HG03108 (cell line): Measurements from ENCODE around the gene OSBPL10.

ENCODE experiments used
- ATAC-seq: cut with Tn5 transposase; IDR thresholded peaks from one replicate; pipeline ENCODE4 v1.9.1; 2021; ENCODE audit warnings: moderate library complexity; ENCODE audit not compliant: unreplicated experiment

The OSBPL10 gene

GRCh38 chr3:31823184-31823583, 157.9 kb downstream of the OSBPL10 start:
- ATAC-seq: no peak

DNA sequence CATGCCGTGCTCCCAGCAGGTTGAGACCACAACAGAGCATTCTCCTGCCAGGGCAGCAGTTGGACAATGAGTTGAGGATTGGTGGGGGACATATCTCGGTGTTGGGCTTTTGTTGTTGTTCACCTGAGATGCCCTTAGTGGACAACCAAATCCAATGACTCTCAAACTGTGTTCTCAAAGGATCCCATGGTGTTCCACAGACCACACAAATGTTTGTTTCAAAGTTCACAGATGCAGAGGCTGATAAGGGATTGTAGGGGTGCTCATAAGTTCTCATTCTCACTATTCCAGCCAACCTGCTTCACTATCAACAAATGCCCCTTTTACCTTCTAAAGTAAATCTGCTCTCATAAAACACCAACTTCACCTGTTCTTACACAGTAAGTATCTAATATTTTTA, 159.9 kb downstream of the OSBPL10 start:
- ATAC-seq: no peak

- no peak for ATAC-seq
Measured at GRCh38 chr3:31819441-31819840, 161.6 kb downstream of the OSBPL10 start.

DNA sequence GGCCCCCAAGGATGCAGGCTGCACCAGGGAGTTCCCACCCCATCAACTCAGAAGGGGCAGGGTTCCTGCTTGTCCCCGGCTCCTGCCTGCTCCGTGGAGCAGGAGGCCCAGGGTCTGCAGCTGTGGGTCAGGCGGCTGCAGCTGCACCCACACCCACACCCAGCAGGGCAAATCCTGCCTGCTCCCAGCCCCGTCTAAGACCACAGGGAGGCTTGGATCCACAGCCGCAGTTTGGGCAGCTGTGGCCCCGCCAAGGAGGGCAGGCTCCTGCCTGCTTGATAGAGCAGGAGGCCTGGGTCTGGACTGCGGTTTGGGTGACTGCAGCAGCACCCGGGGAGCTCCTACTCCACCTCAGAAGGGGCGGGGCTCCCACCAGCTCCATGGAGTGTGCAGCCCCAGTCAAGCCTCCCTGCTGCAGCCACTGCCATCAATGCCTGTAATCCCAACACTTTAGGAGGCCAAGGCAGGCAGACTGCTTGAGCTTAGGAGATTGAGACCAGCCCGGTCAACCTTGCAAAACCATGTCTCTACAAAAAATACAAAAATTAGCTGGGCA, 163.6 kb downstream of the OSBPL10 start:
- ATAC-seq: no peak

GRCh38 chr3:31815631-31816440, 165.2 kb downstream of the OSBPL10 start:
- ATAC-seq: no peak

- ATAC-seq: no peak
Measured at GRCh38 chr3:31815006-31815405, 166.1 kb downstream of the OSBPL10 start.

GRCh38 chr3:31813686-31814085, 167.4 kb downstream of the OSBPL10 start:
- ATAC-seq: no peak

DNA sequence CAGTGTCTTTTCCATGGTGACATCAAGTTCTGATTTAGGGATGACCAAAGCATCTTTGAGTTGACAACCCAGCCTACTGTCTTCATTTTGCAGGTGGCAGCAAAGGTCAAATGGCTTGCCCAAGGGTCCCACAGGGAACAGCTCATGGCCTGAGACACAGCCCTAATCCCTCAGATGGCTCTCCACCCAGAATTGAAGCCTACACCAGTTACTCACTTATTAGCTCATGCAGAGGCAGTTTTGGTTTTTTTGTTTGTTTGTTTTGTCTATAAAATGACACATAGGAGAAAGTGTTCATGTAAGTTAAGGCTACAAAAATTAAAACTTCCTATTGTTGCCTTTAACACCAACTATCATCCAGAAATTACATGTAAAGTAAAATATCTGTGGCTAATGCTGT, 167.9 kb downstream of the OSBPL10 start:
- ATAC-seq: no peak

DNA sequence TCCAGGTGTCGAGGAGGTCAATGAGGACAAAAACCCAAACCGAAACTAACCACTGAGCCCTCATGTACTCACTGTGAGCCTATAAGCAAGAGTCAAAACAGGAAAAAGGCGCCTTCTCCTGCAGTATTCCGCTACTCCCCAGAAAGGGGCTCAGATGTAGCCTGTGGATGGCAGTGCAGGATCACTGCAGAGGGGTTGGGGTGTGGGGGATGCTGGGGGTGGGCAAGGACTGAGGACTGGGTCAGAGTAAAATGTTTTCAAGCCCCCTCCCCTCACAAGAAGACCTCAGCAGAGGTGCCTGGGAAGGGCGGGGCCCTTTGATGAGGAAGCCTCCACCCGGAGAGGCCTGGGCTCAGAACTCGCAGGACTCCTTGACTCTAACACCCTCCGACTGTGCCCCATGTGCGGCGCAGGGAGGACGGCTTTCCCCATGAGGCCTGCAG, 170.1 kb downstream of the OSBPL10 start:
- no peak for ATAC-seq

DNA sequence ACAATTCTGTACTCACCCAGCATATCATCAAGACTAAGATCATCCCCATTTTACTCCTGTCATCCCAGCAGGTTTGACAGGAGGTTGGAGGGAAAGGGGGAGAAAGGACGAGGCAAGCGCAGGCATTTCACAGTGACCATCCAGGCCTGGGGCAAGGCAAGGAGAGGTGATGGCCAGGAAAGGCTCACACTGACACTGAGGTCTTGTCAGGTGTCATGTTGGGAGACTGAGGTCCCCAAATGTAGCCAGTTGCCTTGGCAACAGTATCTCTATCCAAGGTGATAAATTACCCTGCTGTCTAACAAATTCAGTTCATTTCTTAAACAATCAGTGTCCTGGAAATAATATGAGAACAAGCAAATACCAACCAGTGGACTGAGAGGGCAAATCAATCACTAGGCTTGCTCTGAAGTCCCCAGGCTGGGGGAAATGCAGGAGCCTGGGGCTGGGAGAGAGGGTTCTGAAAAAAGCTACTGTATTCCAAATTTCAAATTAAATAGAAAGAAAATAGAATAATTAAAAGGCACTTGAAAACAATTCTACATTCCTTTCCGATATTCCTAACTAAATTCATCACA, 172.8 kb downstream of the OSBPL10 start:
- ATAC-seq: no peak

DNA sequence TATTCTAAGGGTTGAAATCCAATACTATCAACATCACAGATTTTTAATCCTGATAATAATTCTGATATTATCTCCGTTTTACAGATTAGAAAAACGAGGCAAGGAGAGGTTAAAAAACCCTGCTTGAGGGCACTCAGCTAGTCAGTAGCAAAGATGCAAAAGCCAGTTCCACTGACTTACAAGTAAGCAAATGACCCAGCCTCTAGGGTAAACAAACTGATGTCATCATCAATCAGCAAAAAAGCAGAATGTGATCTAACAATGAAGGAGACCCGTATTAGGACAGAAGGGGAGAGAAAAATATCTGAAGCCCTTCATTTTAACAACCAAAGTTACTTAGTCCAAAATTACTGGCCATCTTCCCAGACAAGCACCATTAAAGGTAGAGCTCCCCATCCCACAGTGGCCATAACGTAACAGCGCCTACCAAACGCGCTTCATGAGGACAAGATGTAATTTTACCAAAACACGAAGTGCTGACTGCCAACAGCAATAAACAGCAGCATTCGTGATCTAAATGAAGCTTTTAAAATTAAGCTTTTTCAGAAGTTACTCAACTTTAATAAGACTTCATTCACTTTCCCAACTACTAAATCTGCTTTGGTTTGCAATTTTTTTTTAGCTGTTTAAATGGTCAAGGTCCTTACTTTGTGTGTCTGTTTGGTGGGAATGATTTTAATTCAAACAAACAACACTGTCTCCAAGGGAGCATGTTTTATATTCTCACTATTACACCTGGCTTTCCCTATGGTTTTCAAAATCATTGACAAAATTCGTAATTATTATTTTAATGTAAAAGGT, 176.6 kb downstream of the OSBPL10 start:
- no peak for ATAC-seq

GRCh38 chr3:31802981-31803740, 177.9 kb downstream of the OSBPL10 start:
- no peak for ATAC-seq

GRCh38 chr3:31800436-31800835, 180.6 kb downstream of the OSBPL10 start:
- ATAC-seq: no peak

- ATAC-seq: no peak
Measured at GRCh38 chr3:31798840-31799239, 182.2 kb downstream of the OSBPL10 start.

- ATAC-seq: no peak
Measured at GRCh38 chr3:31793821-31794220, 187.2 kb downstream of the OSBPL10 start.

GRCh38 chr3:31791090-31791430, 190.0 kb downstream of the OSBPL10 start:
- no peak for ATAC-seq

DNA sequence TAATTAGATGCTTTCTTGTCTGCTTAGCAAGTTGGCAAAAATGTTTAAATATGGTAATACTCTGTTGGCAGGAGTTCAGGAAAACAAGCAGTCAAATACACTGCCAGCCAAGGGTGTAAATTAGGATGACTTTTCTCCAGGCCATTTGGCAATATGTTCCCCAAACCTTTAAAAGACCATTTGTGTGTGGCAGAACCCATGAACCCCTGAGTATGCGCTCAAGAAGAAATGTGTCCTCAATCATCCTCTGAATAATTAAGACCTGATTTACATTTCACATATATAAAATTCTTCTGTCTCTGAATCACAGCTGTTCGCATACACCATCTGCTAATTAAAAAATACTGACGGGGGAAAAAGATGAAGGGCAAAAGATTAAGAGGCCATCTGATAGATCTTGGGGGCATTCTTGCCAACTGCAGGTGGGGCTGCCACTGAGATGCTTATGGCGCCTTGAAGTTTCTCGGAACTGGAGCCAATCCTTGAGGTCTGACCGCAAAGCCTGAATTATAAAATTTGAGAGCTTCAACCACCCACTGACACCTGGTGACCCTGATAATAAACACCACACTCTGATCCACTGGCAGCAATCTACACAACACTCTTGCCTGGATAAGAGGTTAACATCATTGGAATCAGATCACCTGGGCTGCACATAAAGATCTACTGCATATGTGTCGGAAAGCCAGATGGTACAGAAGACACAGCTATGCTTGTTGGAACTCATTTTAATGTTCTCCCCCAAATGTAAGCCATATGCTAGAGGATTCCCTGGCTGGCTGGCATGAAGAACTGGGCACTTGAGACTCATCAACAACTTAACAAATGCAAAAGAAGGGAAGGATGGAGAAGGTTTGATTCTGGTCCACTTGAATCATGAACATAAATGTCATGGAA, 190.6 kb downstream of the OSBPL10 start:
- no peak for ATAC-seq

DNA sequence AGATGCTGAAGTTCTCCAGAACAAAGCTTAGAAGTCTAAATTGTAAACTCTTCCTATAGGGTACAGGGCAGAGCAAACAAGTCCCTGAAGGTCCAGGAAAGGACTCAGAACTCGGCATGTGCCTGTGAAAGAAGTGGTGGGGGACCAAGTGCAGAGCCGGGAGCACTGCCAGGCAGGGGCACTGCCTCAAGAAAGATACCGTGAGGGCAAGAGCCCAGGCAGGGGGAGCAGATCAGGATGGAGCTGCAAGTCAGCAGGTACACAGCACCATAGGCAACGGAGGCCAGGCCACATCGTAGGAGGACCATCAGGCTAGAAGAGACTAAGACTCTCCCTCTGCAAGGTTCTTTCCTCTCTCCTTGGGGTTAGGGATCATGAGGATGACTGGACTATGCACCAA, 191.6 kb downstream of the OSBPL10 start:
- no peak for ATAC-seq

DNA sequence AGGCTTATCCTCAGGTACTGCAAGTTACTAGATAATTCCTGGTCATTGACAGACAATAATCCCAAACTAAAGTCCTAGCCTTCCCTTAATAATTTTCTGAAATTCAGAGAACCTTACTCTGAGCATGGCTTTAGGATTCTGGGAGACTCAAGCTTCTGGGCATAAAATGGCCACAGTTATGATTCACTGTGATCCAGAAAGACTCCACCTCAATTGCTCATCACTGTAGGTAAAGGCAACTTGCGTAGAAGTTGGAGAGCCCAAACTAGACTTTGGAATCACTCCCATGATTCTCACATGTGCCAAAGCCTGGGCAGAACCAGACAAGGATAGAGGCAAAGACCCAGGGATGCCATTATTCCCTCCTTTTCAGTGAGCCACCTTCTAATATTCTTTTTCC, 195.3 kb downstream of the OSBPL10 start:
- ATAC-seq: no peak

DNA sequence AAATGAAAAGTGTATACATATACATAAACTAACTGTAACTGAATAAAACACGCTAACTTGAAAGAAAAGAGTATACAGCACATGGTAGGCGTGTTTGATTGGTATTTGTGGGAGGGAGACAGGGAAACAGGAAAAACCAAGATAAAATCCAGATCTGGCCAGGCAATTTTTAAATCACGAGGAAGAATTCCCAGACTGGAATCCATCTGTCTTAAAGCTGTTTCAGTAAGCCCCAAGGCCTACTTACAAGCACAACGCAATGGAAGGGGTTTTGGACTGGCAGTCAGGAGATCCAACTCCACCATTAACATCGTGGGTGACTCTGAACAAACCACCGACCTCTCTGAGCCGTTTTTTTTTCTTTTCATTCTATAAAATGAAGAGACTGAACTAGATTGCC, 195.8 kb downstream of the OSBPL10 start:
- ATAC-seq: no peak
